D721Med (cell line): Measurements from ENCODE around the gene AFAP1.

ENCODE experiments used
- DNase-seq: peaks from one replicate; pipeline ENCODE4 v3.0.0; 2011; ENCODE audit warnings: low spot score; ENCODE audit not compliant: insufficient read length
- FAIRE-seq: peaks from 2 replicates; lab custom pipeline; 2011; peaks lifted over from hg19 to GRCh38; lab: Jason Lieb, UNC
- CTCF ChIP-seq: IDR thresholded peaks from 2 replicates; pipeline ENCODE4 v1.5.1; 2012; ENCODE audit warnings: mild to moderate bottlenecking, control low read depth; ENCODE audit not compliant: insufficient read depth; ENCODE audit errors: missing control alignments

AFAP1 gene

GRCh38 chr4:7766086-7766485, 173.6 kb downstream of the AFAP1 start:
- no peak for DNase-seq
- TF ChIP-seq CTCF, result no peak
- FAIRE-seq, result no peak

GRCh38 chr4:7765666-7766065, 174.0 kb downstream of the AFAP1 start:
- no peak for TF ChIP-seq CTCF
- no peak for FAIRE-seq
- DNase-seq, result no peak

- TF ChIP-seq CTCF, result no peak
- DNase-seq (no peak), FAIRE-seq (no peak)
Measured at GRCh38 chr4:7764466-7764865, 175.2 kb downstream of the AFAP1 start.

- FAIRE-seq, result no peak
- no peak for DNase-seq
- no peak for TF ChIP-seq CTCF
Measured at GRCh38 chr4:7763788-7764187, 175.9 kb downstream of the AFAP1 start.

- FAIRE-seq, result no peak
- TF ChIP-seq CTCF, result no peak
- no peak for DNase-seq
Measured at GRCh38 chr4:7763106-7763505, 176.6 kb downstream of the AFAP1 start.

GRCh38 chr4:7762376-7763030, 177.2 kb downstream of the AFAP1 start:
- TF ChIP-seq CTCF, result no peak
- DNase-seq (no peak), FAIRE-seq (no peak)

- DNase-seq (peak; percentile 87), FAIRE-seq (no peak)
Measured at GRCh38 chr4:7761720-7762119, 177.9 kb downstream of the AFAP1 start.

More at GRCh38 chr4:7761720-7762119, 177.9 kb downstream of the AFAP1 start:
- TF ChIP-seq CTCF, result peak; percentile 51
